ENCODE data around the gene PRRC2B.

- TF ChIP-seq POLR2A (IDR thresholded peaks at IDR 0.05), result no peak
- TF ChIP-seq, protein P1, sequence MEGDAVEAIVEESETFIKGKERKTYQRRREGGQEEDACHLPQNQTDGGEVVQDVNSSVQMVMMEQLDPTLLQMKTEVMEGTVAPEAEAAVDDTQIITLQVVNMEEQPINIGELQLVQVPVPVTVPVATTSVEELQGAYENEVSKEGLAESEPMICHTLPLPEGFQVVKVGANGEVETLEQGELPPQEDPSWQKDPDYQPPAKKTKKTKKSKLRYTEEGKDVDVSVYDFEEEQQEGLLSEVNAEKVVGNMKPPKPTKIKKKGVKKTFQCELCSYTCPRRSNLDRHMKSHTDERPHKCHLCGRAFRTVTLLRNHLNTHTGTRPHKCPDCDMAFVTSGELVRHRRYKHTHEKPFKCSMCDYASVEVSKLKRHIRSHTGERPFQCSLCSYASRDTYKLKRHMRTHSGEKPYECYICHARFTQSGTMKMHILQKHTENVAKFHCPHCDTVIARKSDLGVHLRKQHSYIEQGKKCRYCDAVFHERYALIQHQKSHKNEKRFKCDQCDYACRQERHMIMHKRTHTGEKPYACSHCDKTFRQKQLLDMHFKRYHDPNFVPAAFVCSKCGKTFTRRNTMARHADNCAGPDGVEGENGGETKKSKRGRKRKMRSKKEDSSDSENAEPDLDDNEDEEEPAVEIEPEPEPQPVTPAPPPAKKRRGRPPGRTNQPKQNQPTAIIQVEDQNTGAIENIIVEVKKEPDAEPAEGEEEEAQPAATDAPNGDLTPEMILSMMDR (IDR thresholded peaks at IDR 0.05), result no peak
Measured at GRCh38 chr9:131449276-131449675, 55.4 kb downstream of the PRRC2B start.
